OCI-LY1 (cell line): ENCODE results near the gene XRCC6.

Experiments used
- CTCF ChIP-seq: fragments of 200-600 bp; sonication (generic), shearing (Covaris generic); IDR thresholded peaks from 2 replicates; pipeline ENCODE4 v1.5.1; 2017; ENCODE audit warnings: mild to moderate bottlenecking, antibody characterized with exemption, low read length, moderate library complexity, mixed read lengths
- EZH2 ChIP-seq: fragments of 200-600 bp; sonication (generic), shearing (Covaris generic); IDR thresholded peaks from 2 replicates; pipeline ENCODE4 v1.8.0; 2017; ENCODE audit warnings: borderline replicate concordance, mixed run types, mild to moderate bottlenecking, antibody characterized with exemption, low read length, moderate library complexity, mixed read lengths

- no peak for TF ChIP-seq CTCF
- TF ChIP-seq EZH2 = no peak
Observed at GRCh38 chr22:41598891-41599635, 22.0 kb upstream of the XRCC6 start.
